Measurements from ENCODE around the gene LMX1B. TPM values are rescaled to one million over a fixed set of nuclear protein-coding genes. Genes with fewer than 3 reads are reported as not detected.

The LMX1B gene
- not detected in 2 replicates for polyA plus RNA-seq

DNA sequence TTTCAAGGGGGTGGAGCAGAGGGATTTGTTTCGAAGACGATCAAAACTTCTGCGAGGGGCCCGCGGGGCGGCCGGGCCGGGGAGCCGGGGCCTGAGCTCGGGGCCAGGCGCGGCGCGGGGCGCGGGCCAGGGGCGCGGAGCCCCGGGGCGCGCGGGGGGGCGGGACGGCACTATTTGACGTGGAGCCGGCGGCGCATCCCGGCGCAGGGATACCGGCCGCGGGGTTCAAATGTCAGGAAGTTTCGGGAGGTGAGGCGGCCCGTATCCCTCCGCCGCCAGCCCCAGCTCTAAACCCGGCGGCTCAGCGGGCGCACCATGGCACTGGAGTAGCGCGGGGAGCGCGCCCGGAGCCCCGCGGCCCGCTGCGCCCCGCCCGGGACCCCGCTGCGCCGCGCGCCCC, at the start of gene LMX1B:
TSS of gene LMX1B (plus strand) at position 278 of the 400 bp plus-strand sequence. CDS start 522 bp downstream, outside the sequence.

Other genes with a start within 250 kb of the LMX1B start
- gene ZBTB43, start 191.1 kb downstream of the LMX1B start, polyA plus RNA-seq, result 17.4 and 18.3 TPM in 2 replicates
- 4.3 and 5.2 TPM in 2 replicates for gene ZBTB34, start 246.7 kb downstream of the LMX1B start, polyA plus RNA-seq